ENCODE results near the gene RBM4B. TPM values are rescaled to one million over a fixed set of nuclear protein-coding genes. Genes with fewer than 3 reads are reported as not detected.

RBM4B gene
- total and polyA plus RNA-seq, 2 experiments from 2014 or later: 25.7 to 62.3 TPM

DNA sequence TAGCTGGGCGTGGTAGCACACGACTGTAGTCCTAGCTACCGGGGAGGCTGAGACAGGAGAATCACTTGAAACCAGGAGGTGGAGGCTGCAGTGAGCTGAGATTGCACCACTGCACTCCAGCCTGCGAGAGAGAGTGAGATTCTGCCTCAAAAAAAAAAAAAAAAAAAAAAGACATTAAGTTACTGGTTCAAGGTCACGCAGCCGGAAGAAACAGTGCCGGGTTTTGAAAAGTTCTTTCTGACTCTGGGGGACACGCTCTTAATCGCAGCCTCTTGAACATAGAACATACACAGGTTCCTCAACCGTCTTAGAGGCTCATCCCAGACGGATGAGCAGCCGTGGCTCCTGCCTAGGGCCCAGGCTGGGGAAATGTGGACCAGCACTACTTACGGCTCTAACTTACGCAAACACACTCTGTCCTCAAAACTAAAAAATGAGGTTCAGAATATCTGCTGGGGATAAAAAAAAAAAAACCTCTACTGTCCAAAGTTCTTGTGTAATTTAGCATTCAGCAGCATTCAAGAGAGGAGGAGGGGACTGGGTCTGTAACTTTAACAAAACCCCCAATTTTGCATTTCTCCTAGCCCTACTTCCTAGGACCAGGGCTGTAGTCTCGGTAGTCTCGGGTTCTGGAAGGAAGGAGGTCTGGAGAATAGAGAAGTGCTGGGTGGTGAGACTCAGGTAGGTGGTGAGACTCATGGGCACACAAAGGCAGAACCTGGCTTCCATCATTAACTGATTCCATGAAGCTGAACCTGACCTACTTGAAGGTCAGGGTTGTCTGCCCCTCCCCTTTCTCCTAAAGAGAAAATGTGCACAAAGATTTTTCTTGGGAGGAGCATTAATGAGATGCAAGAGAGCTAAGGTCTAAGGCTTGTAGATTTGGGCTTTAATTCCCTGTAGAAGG is 45.3 kb upstream of the RBM4B start:
- TF ChIP-seq, protein P1, sequence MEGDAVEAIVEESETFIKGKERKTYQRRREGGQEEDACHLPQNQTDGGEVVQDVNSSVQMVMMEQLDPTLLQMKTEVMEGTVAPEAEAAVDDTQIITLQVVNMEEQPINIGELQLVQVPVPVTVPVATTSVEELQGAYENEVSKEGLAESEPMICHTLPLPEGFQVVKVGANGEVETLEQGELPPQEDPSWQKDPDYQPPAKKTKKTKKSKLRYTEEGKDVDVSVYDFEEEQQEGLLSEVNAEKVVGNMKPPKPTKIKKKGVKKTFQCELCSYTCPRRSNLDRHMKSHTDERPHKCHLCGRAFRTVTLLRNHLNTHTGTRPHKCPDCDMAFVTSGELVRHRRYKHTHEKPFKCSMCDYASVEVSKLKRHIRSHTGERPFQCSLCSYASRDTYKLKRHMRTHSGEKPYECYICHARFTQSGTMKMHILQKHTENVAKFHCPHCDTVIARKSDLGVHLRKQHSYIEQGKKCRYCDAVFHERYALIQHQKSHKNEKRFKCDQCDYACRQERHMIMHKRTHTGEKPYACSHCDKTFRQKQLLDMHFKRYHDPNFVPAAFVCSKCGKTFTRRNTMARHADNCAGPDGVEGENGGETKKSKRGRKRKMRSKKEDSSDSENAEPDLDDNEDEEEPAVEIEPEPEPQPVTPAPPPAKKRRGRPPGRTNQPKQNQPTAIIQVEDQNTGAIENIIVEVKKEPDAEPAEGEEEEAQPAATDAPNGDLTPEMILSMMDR (IDR thresholded peaks at IDR 0.05; ENCODE audit: low read depth, low read length): no peak
- no peak for DNase-seq (ENCODE audit: low read depth in 1 of 2, low spot score in 1 of 2)
- Histone ChIP-seq H3K4me3 (no peak overlapping the region), H3K27me3 (peaks cover 20% of the 10 kb centered on the region), H3K27ac (no peak overlapping the region), H3K4me1 (ENCODE audit: low read depth) (peaks cover 22% of the 10 kb centered on the region), H3K36me3 (no peaks in the 10 kb centered on the region), H3K9me3 (ENCODE audit: low read depth) (no peaks in the 10 kb centered on the region)

DNA sequence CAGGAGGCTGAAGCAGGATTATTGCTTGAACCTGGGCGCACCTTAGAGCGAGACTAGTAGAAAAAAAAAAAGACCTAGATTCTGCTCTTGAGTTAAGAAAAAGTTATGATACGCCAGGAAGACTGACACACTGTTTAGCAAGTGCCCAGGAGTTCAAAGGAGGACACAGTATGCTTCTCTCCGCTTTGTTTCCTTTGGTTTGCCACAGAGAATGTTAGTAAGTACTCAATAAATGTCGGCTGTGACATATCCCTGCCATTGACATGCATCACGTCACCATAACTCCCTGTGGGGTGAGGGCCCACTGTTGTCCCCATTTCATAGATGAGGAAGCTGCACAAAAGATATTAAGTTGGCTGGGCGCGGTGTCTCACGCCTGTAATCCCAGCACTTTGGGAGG is 44.3 kb upstream of the RBM4B start:
- H3K4me1 ChIP-seq (ENCODE audit: low read depth): peaks cover 19% of the 10 kb centered on the region
- no peaks in the 10 kb centered on the region for H3K9me3 ChIP-seq (ENCODE audit: low read depth)
- H3K27me3 ChIP-seq: peaks cover 14% of the 10 kb centered on the region
- no peak overlapping the region for H3K4me3 ChIP-seq
- TF ChIP-seq, protein P1 (IDR thresholded peaks at IDR 0.05; ENCODE audit: low read depth, low read length): no peak
- no peak overlapping the region for H3K27ac ChIP-seq
- H3K36me3 ChIP-seq: no peaks in the 10 kb centered on the region
- DNase-seq (ENCODE audit: low read depth in 1 of 2, low spot score in 1 of 2): no peak

DNA sequence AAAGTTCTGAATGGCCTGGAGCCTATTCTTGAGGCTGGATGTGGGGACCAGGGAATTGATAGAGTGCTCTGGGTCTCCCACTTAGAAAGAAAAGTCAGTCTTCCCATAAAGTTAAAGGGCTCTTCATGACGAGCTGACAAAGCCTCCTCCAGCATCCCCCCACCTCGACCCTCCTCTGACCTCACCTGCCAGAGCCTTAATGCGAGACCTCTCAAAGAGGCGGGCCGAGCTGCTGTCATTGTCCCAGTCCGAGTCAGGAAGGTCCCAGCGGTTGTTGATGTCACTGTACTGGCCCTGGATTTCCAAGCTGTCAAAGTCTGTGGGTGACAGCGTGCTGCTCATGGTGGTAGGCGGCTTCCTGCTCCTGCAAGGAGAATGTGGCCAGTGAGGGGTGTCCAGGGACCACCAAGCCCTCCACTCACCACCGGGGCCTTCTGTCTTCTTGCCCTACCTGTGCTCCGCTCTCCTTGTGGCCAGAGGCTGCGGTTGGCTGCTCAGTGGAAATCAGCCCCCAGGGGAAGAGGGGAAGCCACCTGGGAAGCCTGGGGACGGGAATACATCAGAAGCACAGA is 43.3 kb upstream of the RBM4B start:
- H3K27me3 ChIP-seq: peaks cover 4% of the 10 kb centered on the region
- no peak overlapping the region for H3K4me3 ChIP-seq
- TF ChIP-seq, protein P1 (IDR thresholded peaks at IDR 0.05; ENCODE audit: low read depth, low read length): no peak
- H3K9me3 ChIP-seq (ENCODE audit: low read depth): no peaks in the 10 kb centered on the region
- H3K36me3 ChIP-seq: no peaks in the 10 kb centered on the region
- no peak overlapping the region for H3K27ac ChIP-seq
- no peak for DNase-seq (ENCODE audit: low read depth in 1 of 2, low spot score in 1 of 2)
- peaks cover 17% of the 10 kb centered on the region for H3K4me1 ChIP-seq (ENCODE audit: low read depth)

DNA sequence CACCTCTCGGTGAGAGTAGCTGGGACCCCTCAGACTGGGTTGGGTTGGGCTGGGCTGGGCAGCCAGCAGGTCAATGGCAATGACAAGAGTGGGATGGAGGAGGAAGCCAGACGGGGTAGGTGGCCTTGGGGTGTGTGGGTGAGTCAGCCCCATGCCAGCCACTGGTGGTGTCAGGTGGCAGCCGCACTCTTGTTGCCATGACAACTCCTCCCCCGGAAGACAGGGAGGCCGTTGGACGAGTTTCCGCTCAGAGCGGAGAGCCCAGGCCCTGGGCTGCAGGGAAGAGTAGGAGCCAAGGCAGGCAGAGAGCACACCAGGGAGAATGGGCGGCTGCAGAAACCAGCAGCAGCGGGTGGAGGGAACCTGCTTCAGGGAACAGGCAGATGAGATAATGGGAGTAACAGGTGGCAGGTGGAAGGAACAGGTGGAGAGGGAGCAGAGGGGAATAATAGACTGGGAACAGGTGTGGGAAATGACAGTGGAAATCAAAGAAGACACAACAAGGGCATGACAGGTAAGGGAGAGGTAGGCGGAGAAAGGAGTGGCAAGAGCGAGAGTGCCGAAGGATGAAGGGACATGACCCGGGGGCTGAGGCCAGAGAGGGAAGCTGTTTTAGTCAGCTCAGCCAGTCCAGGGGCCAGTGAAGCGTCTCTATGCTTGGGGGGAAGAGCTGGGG is 42.7 kb upstream of the RBM4B start:
- TF ChIP-seq, protein P1 (IDR thresholded peaks at IDR 0.05; ENCODE audit: low read depth, low read length): no peak
- H3K36me3 ChIP-seq: no peaks in the 10 kb centered on the region
- H3K27ac ChIP-seq: no peak overlapping the region
- H3K9me3 ChIP-seq (ENCODE audit: low read depth): no peaks in the 10 kb centered on the region
- peaks cover 11% of the 10 kb centered on the region for H3K4me1 ChIP-seq (ENCODE audit: low read depth)
- H3K27me3 ChIP-seq: no peaks in the 10 kb centered on the region
- H3K4me3 ChIP-seq: no peak overlapping the region
- peak; percentile 15 to 42 for DNase-seq (ENCODE audit: low read depth in 1 of 2, low spot score in 1 of 2)

DNA sequence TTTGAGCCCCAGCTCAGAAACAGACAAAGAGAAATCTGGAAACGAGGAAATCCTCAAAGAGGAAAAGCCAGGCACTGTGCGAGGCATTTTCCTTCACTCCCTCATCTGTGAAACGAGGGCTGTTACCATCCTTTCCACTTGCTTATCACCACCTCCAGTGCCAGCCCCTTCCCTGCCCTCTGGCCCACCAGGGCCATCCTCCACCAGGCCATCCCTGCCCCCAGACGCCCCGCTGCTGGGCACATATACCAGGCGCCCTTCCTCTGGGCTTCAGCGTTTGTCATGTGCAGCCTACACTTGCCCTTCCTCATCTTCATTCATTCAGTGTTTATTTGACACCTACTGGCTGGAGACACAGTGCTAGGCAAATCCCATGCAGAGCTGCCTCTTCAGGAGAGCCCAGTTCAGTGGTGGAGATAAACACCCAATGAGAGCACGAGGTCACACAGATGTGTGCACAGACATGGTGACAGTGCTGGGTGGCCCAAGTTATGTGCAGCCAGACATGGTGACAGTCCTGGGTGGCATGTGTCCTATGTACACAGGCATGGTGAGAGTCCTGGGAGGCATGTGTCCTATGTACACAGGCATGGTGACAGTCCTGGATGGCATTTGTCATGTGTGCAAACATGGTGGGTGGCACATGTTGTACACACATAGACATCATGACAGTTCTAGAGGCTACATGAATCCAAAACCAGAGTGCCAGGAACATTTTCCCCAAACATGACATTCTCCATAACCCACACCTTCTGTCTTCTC is 41.6 kb upstream of the RBM4B start:
- H3K9me3 ChIP-seq (ENCODE audit: low read depth): no peaks in the 10 kb centered on the region
- H3K4me1 ChIP-seq (ENCODE audit: low read depth): peaks cover 9% of the 10 kb centered on the region
- H3K4me3 ChIP-seq: no peak overlapping the region
- DNase-seq (ENCODE audit: low read depth in 1 of 2, low spot score in 1 of 2): no peak
- H3K36me3 ChIP-seq: no peaks in the 10 kb centered on the region
- TF ChIP-seq, protein P1 (IDR thresholded peaks at IDR 0.05; ENCODE audit: low read depth, low read length): no peak
- no peaks in the 10 kb centered on the region for H3K27me3 ChIP-seq
- H3K27ac ChIP-seq: no peak overlapping the region
